OCI-LY1 (cell line): ENCODE results near the gene BTN1A1.

Source experiments
- H2AFZ ChIP-seq: fragments of 200-600 bp; sonication (generic), shearing (Covaris generic); 2 replicates; pipeline ENCODE4 v1.6.0; 2014; ENCODE audit warnings: antibody characterized with exemption, mild to moderate bottlenecking, low read length
- H3F3A ChIP-seq: fragments of 200-600 bp; sonication (generic), shearing (Covaris generic); 2 replicates; pipeline ENCODE4 v1.6.0; 2014; ENCODE audit warnings: mild to moderate bottlenecking, antibody characterized with exemption, low read length, moderate library complexity; ENCODE audit not compliant: insufficient read depth
- H3K27ac ChIP-seq: fragments of 200-600 bp; sonication (generic); 2 replicates; pipeline ENCODE4 v1.5.1; 2014; ENCODE audit warnings: low read length, mixed run types, mild to moderate bottlenecking, low read depth; ENCODE audit not compliant: poor library complexity, severe bottlenecking
- H3K27me3 ChIP-seq: fragments of 200-600 bp; sonication (generic); 2 replicates; pipeline ENCODE4 v1.6.0; 2014; ENCODE audit warnings: antibody characterized with exemption, mild to moderate bottlenecking, low read length, moderate library complexity; ENCODE audit not compliant: insufficient read depth
- H3K36me3 ChIP-seq: fragments of 200-600 bp; sonication (generic); 2 replicates; pipeline ENCODE4 v1.6.1; 2014; ENCODE audit warnings: mild to moderate bottlenecking, antibody characterized with exemption, low read length, moderate library complexity, mixed read lengths; ENCODE audit not compliant: insufficient read depth
- H3K4me1 ChIP-seq: fragments of 200-600 bp; sonication (generic); 2 replicates; pipeline ENCODE4 v1.5.1; 2014; ENCODE audit warnings: mild to moderate bottlenecking, low read length, moderate library complexity; ENCODE audit not compliant: insufficient read depth, severe bottlenecking
- H3K4me2 ChIP-seq: fragments of 200-600 bp; sonication (generic), shearing (Covaris generic); 2 replicates; pipeline ENCODE4 v1.6.1; 2014; ENCODE audit warnings: low read length
- H3K4me3 ChIP-seq: fragments of 200-600 bp; sonication (generic); 2 replicates; pipeline ENCODE4 v1.5.1; 2014; ENCODE audit warnings: low read length, low read depth, mild to moderate bottlenecking, mixed read lengths; ENCODE audit not compliant: poor library complexity, severe bottlenecking
- H3K79me2 ChIP-seq: fragments of 200-600 bp; shearing (Covaris generic); 2 replicates; pipeline ENCODE4 v1.6.1; 2016; ENCODE audit warnings: mixed run types, low read length, mixed read lengths; ENCODE audit not compliant: insufficient read depth
- H3K9ac ChIP-seq: fragments of 200-600 bp; sonication (generic), shearing (Covaris generic); 2 replicates; pipeline ENCODE4 v1.6.1; 2014; ENCODE audit warnings: mild to moderate bottlenecking, low read length, mixed read lengths
- H3K9me2 ChIP-seq: fragments of 200-600 bp; sonication (generic), shearing (Covaris generic); 2 replicates; pipeline ENCODE4 v1.6.1; 2014; ENCODE audit warnings: low read depth, mild to moderate bottlenecking, low read length, mixed read lengths
- H3K9me3 ChIP-seq: fragments of 200-600 bp; shearing (Covaris generic); 2 replicates; pipeline ENCODE4 v1.6.1; 2014; ENCODE audit warnings: low read length, mixed read lengths
- H4K20me1 ChIP-seq: fragments of 200-600 bp; sonication (generic), shearing (Covaris generic); 2 replicates; pipeline ENCODE4 v1.6.0; 2016; ENCODE audit warnings: mild to moderate bottlenecking, low read length; ENCODE audit not compliant: insufficient read depth
- CTCF ChIP-seq: fragments of 200-600 bp; sonication (generic), shearing (Covaris generic); IDR thresholded peaks from 2 replicates; pipeline ENCODE4 v1.5.1; 2017; ENCODE audit warnings: mild to moderate bottlenecking, antibody characterized with exemption, low read length, moderate library complexity, mixed read lengths
- EZH2 ChIP-seq: fragments of 200-600 bp; sonication (generic), shearing (Covaris generic); IDR thresholded peaks from 2 replicates; pipeline ENCODE4 v1.8.0; 2017; ENCODE audit warnings: borderline replicate concordance, mixed run types, mild to moderate bottlenecking, antibody characterized with exemption, low read length, moderate library complexity, mixed read lengths

The BTN1A1 gene

GRCh38 chr6:26464416-26465131 is 35.5 kb upstream of the BTN1A1 start:
- Histone ChIP-seq H3K27ac (no peak overlapping the region), H4K20me1 (no peaks in the 10 kb centered on the region), H3K9ac (no peak overlapping the region), H3K4me3 (no peak overlapping the region), H3F3A (no peaks in the 10 kb centered on the region), H3K27me3 (no peaks in the 10 kb centered on the region), H3K9me2 (no peaks in the 10 kb centered on the region), H2AFZ (no peak overlapping the region), H3K79me2 (no peaks in the 10 kb centered on the region), H3K9me3 (no peaks in the 10 kb centered on the region), H3K4me2 (no peak overlapping the region), H3K36me3 (no peaks in the 10 kb centered on the region), H3K4me1 (no peaks in the 10 kb centered on the region)
- TF ChIP-seq EZH2, result no peak
- peak; percentile 22; the same call in 1 of the 2 replicates for TF ChIP-seq CTCF

- Histone ChIP-seq H3K4me1 (no peaks in the 10 kb centered on the region), H3F3A (no peaks in the 10 kb centered on the region), H4K20me1 (no peaks in the 10 kb centered on the region), H3K4me3 (no peak overlapping the region), H3K9me3 (no peaks in the 10 kb centered on the region), H2AFZ (no peak overlapping the region), H3K9ac (no peak overlapping the region), H3K27ac (no peak overlapping the region), H3K36me3 (no peaks in the 10 kb centered on the region), H3K79me2 (no peaks in the 10 kb centered on the region), H3K27me3 (no peaks in the 10 kb centered on the region), H3K4me2 (no peak overlapping the region), H3K9me2 (no peaks in the 10 kb centered on the region)
- TF ChIP-seq EZH2, result no peak
- no peak for TF ChIP-seq CTCF
These were observed 34.3 kb upstream of the BTN1A1 start for GRCh38 chr6:26465776-26466175.

GRCh38 chr6:26468829-26469228 is 31.3 kb upstream of the BTN1A1 start:
- H3K9me3 ChIP-seq, result peaks cover 19% of the 10 kb centered on the region
- H3K9me2 ChIP-seq, result no peaks in the 10 kb centered on the region
- H4K20me1 ChIP-seq, result no peaks in the 10 kb centered on the region
- no peak overlapping the region for H3K4me3 ChIP-seq
- H3K27me3 ChIP-seq, result no peaks in the 10 kb centered on the region
- no peak overlapping the region for H3K27ac ChIP-seq
- H3K4me2 ChIP-seq, result no peak overlapping the region
- no peak overlapping the region for H3K9ac ChIP-seq
- H2AFZ ChIP-seq, result no peak overlapping the region
- no peaks in the 10 kb centered on the region; the same call in 1 of the 2 replicates for H3K36me3 ChIP-seq
- H3K79me2 ChIP-seq, result no peaks in the 10 kb centered on the region
- TF ChIP-seq CTCF (no peak), EZH2 (no peak)
- no peaks in the 10 kb centered on the region for H3F3A ChIP-seq
- H3K4me1 ChIP-seq, result peaks cover 5% of the 10 kb centered on the region
